ENCODE measurements around the gene CDC14B. TPM values are rescaled to one million over a fixed set of nuclear protein-coding genes. Genes with fewer than 3 reads are reported as not detected.
"Not testable (repeated sequence)": the region's sequence is repeated elsewhere in the genome, so short reads cannot be mapped to it uniquely, and the experiment has no call there.

Gene CDC14B
- total RNA-seq, 3 donors from 2014 or later: 14.2 to 21.2 (median 16.2) TPM

DNA sequence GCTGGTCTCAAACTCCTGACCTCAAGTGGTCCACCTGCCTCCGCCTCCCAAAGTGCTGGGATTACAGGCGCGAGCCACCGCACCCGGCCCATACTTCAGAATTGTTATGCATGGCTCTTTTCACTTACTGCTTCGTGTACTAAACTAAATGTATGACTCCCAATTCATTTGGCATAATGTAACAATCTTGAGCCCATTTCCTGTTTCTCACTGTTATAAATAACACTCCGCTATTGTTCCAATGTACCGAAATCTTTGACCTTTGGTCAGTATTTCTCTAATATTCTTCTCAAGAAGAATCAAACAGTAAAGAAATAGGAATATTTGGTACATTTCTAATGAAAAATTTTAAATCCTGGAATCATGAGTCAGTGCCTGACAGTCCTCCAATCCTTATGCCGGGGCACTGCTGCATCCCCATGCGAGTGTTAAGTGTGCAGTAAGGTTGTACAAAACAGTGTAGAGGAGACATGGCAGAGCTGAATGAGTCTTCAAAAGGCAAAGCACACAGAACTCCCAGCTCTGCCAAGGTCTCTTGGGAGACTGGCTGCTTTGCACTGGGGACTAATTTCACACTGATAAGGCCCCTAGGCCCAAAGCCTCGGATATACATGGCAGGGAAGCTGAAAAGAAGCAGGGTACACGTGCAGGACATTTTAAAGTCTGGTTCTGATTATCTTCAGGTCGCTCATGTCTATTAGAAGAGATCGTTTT is 111.3 kb downstream of the CDC14B start:
- TF ChIP-seq, protein P1, sequence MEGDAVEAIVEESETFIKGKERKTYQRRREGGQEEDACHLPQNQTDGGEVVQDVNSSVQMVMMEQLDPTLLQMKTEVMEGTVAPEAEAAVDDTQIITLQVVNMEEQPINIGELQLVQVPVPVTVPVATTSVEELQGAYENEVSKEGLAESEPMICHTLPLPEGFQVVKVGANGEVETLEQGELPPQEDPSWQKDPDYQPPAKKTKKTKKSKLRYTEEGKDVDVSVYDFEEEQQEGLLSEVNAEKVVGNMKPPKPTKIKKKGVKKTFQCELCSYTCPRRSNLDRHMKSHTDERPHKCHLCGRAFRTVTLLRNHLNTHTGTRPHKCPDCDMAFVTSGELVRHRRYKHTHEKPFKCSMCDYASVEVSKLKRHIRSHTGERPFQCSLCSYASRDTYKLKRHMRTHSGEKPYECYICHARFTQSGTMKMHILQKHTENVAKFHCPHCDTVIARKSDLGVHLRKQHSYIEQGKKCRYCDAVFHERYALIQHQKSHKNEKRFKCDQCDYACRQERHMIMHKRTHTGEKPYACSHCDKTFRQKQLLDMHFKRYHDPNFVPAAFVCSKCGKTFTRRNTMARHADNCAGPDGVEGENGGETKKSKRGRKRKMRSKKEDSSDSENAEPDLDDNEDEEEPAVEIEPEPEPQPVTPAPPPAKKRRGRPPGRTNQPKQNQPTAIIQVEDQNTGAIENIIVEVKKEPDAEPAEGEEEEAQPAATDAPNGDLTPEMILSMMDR (IDR thresholded peaks at IDR 0.05): no peak
- Histone ChIP-seq H3K4me3 (no peak overlapping the region), H3K9me3 (no peaks in the 10 kb centered on the region), H3K4me1 (ENCODE audit: low read depth) (no peaks in the 10 kb centered on the region), H3K36me3 (ENCODE audit: low read depth) (no peaks in the 10 kb centered on the region)
- intact Hi-C loops (cut with DNase I, micrococcal nuclease): no loop called here
- no peak for DNase-seq
- no peak for ATAC-seq

DNA sequence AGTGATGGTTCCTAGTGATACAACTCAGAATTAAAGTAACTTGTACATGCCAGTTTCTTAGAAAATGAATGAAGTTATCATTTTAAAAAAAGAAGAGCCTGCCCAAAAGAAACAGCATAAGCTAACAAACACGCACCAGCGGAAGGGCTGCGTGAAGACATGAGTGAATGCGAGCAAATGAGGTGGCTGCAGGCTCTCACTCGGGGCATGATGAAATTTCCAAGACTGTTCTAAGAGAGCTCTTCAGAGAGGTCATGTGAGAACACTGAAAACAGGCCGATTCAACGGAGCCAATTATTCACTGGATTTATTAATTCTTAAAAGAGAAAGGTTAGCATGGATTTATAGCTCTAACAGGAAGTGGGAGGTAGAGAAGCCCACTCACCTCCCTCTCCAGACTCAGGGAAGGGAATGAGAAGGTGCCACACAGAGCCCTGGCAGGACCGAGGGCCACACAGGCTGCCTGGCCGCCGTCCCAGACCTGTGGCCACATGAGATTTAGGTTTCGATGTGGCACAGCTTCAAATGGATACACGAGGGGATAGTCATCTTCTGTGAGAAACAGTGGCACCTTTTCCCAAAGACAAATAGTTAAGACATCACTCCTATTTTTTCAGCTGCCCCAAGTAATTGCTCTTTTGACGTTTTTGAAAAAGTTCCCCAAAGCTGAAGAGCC is 114.2 kb downstream of the CDC14B start:
- intact Hi-C loops (cut with DNase I, micrococcal nuclease): no loop called here
- H3K4me3 ChIP-seq: no peak overlapping the region

DNA sequence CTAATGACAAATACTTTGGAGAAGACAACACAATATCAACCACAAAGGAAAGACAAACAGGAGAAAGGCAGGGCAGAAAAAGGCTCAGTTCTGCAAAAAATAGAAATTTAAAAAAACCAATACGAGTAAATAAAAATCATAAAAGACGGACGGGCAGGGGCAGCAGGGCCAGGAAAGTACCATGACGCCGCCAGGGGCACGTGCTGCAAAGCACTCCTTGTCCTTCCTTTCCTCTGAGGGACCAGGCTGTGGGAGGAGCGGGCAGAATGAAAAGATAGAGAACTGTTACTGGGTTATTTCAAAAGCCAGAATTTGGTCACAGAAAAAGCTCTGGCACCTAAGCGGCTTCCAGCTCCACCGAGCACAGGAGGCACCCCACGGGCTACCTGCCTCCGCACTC is 115.7 kb downstream of the CDC14B start:
- ATAC-seq (no peak), DNase-seq (no peak)
- H3K4me3 ChIP-seq: no peak overlapping the region
- H3K9me3 ChIP-seq: no peaks in the 10 kb centered on the region
- no peaks in the 10 kb centered on the region for H3K4me1 ChIP-seq (ENCODE audit: low read depth)
- H3K36me3 ChIP-seq (ENCODE audit: low read depth): no peaks in the 10 kb centered on the region
- intact Hi-C loops (cut with DNase I, micrococcal nuclease): no loop called here
- TF ChIP-seq, protein P1 (IDR thresholded peaks at IDR 0.05): no peak

More for the DNA sequence above, 114.2 kb downstream of the CDC14B start:
- ATAC-seq (no peak), DNase-seq (no peak)
- Histone ChIP-seq H3K9me3 (no peaks in the 10 kb centered on the region), H3K4me1 (ENCODE audit: low read depth) (no peaks in the 10 kb centered on the region), H3K36me3 (ENCODE audit: low read depth) (no peaks in the 10 kb centered on the region)
- TF ChIP-seq, protein P1 (IDR thresholded peaks at IDR 0.05): no peak

DNA sequence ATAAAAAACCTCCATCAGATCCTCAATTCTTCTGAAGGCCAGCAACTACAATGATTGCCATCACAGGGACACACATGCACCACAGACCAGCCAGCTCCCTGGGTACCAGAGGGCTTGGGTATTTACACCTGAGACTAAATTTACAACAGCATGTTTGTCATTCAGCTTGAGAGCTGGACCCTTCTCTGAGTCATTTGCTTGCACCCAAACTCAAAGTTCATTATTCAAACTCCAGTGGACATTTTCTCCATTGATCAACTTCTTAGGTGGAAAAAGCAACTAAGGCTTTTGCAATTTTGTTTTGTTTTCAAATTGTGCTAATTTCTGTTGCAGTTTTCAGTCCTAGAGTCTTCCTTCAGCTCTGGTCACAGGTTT is 116.3 kb downstream of the CDC14B start:
- intact Hi-C loops (cut with DNase I, micrococcal nuclease); H3K9me3 ChIP-seq; ATAC-seq; H3K4me3 ChIP-seq; DNase-seq; H3K4me1 ChIP-seq (ENCODE audit: low read depth); H3K36me3 ChIP-seq (ENCODE audit: low read depth): not testable (repeated sequence)

DNA sequence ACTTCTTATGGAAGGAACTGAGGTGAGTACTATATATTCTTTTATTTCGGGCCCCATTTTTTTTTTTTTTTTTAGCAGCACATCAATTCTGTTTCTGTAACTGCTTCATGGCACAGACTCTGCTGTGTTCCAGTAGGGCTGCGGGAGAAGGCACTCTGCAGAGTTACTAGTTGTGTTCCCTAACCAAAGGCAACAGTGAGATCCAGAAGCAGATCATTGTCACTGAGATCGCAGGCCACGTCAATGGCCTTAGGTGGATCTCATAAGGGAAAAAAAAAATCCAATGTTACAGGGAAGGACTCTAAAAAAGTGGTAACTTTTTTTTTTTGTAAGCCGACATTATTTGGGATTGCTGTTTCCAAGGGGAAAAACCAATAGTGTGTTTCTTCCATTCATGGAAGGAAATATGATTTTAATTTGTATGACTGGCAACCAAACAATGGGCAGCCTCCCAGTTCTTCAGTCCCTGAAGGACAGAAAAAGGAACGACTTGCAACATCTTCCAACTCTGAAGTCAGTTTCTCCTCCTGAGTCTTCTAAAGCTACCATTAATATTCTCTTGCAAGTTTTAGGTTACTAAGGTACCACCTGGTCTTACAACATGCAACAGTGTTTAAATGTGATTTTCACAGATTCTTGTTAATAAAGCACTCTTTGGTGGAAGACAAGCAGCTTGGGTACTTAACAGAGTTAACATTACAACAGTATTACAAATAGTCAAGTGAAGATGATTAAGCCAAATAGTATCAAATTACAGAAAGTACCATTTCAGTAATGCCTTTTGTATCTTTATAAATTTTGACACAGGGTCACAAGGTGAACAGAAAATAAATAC is 116.9 kb downstream of the CDC14B start:
- no peaks in the 10 kb centered on the region for H3K36me3 ChIP-seq (ENCODE audit: low read depth)
- TF ChIP-seq, protein P1 (IDR thresholded peaks at IDR 0.05): no peak
- intact Hi-C loops (cut with DNase I, micrococcal nuclease): no loop called here
- ATAC-seq (no peak), DNase-seq (no peak)
- no peaks in the 10 kb centered on the region for H3K4me1 ChIP-seq (ENCODE audit: low read depth)
- H3K4me3 ChIP-seq: no peak overlapping the region
- no peaks in the 10 kb centered on the region for H3K9me3 ChIP-seq
